ENCODE data around the gene USP48. TPM values are rescaled to one million over a fixed set of nuclear protein-coding genes. Genes with fewer than 3 reads are reported as not detected.

USP48 gene
- total RNA-seq, 1 donor from 2014 or later = 93.8 TPM

DNA sequence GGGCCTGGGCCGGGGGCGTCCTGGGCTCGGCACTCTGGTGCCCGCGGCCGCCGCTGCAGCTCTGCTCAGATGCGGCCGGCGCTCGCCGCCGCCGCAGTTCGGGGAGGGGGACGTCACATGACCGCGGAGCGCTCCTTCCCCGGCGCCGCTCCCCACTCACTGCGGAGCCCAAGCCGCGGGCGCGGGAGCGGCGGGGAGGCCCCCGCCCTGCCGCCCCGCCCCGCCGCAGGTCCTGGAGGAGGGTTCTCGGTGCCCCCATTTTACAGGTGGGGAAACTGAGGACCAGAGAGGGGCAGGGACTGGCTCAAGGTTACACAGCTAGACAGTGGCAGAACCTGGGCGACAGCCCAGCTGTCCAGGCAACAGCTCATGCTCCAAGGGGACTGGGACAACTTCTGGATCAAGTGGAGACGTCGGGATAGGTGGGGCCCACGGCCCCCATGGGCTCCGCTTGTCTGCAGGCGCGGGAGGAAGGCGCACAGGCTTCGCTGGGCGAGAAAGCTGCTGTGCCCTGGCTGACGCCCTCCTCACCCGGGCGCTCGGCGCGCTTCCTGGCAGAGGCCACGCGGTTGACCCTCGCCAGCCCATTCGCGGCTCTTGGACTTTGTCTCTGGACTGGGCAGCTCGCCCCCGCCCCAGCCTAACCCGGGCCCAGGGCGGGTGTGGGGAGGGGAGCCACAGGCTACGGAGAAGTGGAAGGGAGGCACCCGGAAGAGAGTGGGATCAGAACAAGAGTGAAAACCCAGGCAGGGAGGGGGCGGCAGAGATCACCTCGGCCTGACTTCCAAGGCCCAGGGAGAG, 113.5 kb downstream of the USP48 start, which contains the start of gene RAP1GAP:
RAP1GAP (minus strand) TSS at position 100 of the 801 bp plus-strand sequence. CDS start 49,325 bp downstream, outside the sequence.
- DNase-seq (ENCODE audit: low spot score) = no peak

DNA sequence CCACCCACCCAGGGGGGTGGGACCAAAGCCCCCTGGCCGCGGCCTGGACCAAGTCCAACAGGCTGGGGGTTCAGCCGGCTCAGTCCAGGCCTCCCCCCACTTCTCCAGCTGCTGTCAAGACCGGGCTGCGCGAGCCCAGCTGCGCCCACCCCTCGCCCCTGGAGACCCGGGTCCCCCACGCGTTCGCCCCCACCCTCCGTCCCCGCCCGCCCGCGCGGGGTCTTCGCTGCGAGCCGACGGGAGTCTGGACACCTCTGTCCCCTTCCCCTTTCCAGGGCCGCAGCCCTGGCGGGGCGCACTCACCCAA, 114.0 kb downstream of the USP48 start:
- DNase-seq (ENCODE audit: low spot score) = no peak

DNA sequence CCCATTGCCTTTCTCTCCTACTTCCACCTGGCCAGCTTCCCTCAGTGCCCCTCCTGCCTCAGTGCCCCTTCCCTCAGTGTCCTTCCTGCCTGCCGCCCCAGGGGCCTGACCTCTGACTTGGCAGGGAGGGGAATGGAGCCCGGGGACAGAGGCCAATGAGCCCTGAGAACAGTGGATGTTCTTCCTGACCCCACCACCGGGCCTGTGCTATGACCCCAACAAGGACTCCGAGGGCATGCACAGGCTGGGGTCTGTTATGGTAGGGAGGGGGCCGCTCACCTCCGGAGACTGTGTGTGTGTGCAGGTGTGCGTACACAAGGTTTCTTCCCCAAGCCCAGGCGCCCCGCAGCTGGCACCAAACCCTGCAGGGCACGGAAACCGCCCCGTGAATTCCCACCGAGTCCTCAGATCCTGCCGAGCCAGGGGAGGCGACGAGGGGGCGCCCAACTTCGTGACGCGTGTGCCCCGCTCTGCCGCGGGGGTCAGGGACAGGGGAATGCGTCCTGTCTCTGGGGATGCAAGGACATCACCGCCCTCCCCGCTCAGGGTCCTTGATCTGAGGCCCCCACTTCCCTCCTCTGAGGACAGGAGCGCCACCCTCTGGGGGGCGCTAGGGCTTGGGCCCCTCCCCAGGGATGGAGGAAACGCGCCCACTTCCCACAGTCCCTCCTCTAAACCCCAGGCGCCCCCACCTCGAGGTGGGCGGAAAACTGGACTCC, 114.6 kb downstream of the USP48 start:
- no peak for DNase-seq (ENCODE audit: low spot score)

DNA sequence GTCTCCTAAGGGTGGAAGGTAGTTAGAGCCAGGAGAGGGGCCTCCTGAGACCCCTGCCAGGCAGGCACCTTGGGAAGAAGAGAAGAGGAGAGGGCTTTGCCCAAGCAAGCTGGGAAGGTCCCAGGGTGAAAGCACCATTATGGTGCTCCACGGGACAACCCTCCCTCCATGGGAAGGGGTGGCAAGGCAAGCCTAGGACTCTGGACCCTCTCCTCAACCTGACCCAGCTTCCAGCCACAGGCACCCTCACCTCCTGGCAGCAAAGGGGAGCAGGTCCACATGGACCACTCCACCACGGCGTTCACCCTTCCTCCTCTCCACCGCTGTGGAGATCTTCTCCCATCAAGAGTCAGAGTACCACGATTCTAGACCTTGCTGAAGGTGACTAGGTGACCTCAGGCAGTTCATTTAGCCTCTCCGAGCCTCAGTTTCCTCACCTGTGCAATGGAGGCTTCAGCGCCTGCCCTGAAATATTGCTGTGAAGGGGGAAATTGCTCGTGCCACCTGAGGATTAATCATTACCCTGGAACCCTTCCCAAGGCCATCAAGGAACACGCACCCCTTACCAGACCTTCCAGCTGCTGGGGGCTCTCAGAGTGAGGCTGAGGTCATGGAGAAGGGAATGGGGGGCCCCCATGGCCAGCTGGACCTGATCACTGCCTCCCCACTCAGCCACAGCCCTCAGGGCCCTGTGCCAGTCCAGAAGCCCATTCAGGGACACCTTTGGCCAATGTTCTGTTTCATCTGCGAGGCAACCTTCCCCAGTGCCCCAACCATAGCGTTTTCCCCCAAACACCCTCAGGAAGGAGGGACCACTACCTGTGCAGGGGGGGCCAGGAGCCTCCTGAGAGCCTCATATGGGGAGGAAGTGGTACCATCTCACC, 115.4 kb downstream of the USP48 start:
- no peak for DNase-seq (ENCODE audit: low spot score)

DNA sequence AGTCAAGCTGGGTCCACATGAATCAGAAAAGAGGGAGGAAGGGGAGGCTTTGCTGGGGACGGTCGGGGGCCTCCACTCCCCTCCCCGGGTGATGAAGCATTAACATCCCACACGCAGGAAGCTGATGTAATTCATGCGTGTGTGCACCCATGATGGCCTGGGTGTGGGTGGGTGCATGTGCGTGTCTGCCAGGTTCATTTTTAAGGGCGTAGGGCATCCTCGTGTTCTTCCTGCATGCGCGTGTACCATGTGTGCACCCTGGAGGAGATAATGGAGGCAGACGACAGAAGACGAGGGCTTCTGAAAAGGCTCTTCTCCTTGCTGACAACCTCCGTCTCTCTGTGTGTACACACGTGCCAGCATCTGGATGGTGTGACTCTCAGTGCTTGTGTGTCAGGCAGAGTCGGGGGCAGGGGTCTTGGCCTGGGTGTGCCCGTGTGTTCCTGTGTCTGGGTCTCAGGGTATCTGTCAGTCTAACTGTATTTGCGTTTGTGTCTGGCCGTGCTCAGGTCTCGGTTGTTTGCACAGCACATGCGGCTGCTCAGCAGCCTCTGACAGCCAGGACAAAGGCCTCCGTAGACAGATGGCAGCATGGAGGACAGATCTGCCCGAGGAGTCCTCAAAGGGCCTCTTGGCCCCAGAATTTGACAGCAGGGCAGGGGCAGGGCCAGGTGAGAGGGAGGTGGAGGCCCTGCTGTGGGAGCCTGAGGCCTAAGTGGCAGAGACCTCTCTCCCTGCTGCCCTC, 116.2 kb downstream of the USP48 start:
- no peak for DNase-seq (ENCODE audit: low spot score)

DNA sequence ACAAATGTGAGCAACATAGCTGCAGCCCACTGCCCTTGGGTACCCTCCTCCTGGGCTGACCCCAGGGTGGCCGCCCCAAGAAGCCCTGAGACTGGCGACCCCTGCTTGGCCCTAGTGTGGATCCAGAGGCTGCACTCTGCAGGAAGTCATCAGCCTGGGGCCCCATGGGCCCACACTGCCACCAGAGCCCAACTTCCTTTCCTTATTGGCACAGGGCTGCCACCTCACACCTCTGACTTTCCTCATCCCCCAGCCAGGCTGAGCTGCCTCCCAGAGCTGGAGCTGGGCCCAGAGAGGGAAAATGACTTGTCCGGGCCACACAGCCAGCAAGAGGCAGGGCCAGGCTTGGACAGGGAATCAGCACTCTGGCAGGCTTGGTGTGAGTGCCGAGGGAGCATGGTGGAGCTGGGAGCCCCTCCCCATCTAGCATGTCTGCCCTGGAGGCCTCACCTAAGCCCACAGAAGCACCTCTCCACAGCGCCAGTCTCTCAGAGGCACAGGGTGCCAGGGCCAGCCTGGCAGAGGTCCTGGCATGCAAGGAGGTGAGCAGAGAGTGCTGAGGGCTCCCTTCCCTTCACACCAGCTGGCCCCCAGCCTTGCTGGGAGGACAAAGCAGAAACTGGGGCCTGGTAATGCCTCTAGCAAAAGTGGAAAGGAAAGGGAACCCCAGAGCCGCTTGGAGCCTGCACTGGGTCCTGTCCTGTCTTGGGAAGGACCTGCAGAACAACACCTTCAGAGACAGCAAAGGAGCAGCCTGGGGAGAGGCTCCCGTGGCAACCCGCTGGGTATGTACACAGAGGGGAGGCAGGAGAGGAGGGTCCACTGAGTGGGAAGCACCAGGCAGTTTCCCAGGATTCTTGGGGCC, 117.0 kb downstream of the USP48 start:
- DNase-seq (ENCODE audit: low spot score) = no peak

DNA sequence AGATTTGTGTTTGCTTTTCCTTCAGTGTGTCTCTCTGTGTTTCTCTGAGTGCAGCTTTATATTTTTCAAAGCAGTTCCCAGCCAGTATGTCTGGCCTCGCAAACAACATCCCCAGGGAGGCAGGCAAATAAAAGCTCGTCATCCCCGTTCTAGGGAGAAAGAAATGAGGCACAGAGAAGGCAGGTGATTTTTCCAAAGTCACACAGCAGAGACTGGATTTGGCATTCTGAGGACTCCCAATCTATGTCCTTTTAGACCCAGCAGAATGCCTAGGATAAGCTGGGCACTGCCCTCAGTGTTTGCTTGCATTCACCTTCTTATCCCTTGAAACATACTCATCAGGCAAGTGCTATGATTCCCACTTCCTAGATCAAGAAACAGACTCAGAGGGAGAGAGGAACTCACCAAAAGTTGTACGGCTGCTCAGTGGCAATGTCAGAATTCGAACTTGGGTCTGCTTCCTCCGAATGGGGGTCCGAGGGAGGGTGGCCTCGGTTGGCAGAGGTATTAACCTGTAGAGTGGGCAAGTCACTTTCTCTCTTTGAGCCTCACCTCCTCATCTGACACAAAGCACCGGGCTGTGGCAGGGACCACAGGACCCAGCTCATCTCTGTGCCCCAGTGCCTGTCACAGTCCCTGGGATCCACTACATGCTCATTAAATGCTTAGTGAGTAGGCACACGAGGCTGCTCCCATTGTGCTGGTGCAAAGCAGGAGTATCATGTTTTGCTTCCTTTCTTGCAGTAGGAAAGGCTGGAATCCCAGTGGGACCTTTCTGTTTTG, 118.0 kb downstream of the USP48 start:
- no peak for DNase-seq (ENCODE audit: low spot score)

DNA sequence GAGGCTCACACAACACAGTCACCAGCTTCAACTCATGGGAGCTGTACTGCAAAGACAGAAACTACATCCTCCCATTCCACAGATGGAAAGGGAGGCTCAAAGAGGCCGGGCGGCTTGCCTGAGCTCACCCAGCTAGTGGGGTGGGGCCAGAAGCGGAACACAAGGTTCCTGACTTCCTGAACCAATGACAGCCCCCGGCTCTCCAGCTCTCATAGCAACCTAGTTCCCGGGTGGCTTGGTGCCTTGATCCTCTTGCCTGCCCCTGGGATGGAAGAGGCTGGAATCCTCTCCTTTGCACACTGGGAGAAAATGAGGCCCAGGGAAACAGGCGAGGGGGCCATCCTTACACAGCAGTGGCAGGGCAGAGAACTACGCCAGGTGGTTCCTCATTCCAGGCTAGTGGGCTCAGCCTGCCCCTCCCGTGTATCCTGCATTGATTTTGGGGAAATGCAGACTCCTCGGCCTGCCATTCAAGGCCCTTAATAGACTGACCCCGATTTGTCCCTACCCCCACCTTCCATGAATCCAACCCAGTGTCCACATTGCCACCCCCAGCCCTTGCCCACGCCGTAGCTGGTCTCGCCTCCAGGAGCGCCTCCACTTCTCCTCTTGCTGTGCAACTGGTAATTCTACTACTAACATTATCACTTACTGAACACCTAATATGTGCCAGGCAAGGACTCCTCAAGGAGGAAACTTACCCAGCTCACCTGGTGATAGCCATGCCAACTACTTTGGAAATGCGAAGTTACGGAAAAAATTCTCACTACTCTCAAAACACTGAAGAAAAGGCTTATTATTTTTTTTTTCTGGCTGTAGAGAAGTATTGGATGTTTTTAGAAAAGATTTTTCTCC, 118.8 kb downstream of the USP48 start:
- DNase-seq (ENCODE audit: low spot score) = no peak

DNA sequence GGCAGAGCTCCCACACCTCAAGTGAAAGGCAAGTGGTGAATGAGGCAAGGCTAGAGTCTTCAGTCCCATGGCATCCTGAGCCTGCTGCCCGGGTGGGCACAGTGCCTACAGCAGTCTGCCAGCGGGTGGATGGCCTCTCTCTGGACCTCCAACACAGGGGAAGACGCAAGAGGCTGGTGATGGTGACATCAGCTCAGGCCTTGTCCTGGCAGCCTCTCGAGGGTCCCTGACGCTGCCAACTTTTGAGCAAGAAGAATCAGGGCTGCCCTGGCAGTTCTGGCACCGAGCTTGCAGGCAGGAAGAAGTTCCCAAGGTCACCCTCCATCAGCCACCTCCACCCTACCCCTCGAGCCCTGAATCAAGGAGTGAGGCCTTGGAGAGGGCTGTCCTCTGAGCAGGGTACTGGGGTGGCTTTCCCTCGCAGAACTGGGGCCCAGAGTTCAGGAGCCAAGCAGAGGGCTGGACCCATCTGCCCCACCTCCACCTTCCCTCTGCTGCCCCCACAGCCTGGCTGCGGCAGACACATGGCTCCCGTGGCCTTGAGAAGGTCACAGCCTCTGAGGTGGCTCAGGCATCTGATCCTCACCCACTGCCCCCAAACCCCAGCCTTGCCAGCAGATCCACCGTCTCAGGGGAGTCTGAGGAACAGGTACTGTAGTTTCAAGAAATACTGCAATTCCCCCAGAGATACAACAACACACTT, 119.5 kb downstream of the USP48 start:
- DNase-seq (ENCODE audit: low spot score) = no peak

DNA sequence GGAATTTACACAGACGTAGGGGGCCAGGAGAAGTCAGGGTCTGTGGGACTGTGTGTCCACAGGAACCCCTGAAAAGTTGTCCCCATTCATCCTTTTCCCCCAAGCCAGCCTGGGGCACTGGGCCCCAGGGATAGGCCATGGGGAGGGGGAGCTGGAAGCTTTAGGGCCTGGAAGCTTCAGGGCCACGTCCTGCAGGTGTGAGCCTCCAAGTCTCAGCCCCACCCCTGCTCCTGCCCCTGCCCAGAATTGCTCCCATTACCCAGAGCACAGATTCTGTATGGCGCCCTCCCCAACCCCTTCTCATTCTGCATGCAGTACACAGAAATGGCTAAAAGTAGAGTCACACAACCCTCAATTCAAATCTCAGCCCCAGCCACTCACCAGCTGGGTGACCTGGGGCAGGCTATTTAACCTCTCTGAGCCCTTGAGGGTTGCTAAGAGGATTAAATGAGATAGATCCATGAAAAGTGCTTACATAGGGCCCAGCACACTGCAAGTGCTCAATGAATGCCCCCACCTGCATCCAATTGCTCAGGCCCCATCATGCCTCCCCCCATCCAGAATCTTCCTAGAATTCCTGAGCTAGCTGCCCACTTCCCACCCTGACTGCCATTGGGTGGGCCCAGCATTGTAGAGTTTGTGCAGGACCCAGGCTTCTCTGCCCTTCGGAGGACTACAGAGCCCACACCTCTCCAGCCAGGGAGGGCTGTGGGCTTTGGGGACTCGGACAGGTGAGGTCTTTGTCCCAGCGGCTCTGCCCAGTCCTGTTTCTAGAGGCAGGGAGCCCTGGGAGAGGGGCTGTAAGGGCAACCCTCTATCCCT, 120.3 kb downstream of the USP48 start:
- no peak for DNase-seq (ENCODE audit: low spot score)

DNA sequence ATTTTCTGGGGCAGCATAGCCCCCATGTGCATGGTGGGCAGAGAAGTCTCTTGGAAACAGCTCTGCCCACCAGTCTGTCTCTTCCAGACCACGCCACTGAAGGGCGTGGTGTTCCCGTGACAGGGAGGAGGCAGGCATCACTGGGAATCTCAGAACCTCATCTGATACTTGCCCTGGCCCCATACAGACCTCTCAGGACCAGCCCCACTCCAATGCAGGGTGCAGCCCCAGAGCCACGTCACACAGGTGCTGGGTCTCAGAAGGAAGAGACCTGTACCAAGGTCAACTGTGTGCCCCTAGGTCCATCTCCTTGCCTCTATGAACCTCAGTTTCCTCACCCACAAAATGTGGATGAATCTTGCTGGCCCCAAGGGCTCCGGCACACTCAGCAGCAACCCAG, 121.1 kb downstream of the USP48 start:
- no peak for DNase-seq (ENCODE audit: low spot score)

DNA sequence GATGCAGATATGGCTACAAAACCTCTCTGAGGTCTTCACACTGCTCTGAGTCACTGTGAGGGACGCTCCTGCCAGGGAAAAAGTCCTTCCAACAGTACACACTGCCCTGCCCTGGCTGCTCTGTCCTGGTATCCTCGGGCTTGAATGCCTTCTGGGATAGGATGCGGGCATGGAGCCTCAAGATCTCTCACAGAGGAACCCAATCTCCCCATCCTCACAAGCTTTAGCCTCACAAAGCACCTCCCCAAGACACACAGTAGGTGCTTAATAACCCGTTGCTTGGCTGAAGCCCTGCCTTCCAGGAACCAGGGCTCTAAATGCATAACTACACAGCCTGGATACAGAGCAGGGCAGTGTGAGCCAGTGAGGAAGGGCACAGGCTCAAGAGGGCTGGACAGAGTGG, 123.0 kb downstream of the USP48 start:
- DNase-seq (ENCODE audit: low spot score) = no peak

DNA sequence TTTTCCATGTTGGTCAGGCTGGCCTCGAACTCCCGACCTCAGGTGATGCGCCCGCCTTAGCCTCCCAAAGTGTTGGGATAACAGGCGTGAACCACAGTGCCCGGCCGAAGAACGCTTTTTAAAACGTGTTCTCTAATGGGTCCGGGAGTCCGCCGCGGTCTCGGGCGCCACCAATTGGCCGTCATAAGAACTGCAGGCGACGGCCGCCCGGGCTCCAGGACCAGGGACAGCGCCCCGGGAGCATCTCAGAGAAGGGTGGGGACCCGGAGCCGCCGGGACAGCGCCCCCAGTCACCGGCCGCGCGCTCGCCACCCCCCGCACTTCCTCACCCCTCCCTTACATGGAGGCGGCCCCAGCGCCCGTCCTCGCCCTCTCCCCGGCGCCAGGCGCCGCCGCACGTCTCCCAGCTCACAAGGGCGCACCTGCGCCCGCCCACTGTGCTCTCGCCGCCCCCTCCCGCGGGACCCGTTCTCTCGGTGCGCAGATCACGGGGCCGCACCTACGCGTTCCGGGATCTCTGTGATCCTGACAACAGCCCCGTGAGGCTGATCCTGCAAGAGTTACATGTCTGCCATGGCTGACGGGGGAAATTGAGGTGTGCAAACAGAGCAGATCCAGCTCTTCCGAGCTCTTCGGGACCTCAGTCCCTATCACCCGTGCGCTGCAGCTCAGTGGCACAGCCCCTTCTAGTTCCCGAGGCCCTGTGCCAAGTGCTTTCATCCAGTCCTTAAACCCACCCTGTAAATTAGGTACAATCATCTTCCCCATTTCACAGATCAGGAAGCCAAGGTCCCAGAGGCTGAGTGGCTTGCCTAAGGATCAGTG, 123.6 kb downstream of the USP48 start:
- DNase-seq (ENCODE audit: low spot score) = peak; percentile 85

DNA sequence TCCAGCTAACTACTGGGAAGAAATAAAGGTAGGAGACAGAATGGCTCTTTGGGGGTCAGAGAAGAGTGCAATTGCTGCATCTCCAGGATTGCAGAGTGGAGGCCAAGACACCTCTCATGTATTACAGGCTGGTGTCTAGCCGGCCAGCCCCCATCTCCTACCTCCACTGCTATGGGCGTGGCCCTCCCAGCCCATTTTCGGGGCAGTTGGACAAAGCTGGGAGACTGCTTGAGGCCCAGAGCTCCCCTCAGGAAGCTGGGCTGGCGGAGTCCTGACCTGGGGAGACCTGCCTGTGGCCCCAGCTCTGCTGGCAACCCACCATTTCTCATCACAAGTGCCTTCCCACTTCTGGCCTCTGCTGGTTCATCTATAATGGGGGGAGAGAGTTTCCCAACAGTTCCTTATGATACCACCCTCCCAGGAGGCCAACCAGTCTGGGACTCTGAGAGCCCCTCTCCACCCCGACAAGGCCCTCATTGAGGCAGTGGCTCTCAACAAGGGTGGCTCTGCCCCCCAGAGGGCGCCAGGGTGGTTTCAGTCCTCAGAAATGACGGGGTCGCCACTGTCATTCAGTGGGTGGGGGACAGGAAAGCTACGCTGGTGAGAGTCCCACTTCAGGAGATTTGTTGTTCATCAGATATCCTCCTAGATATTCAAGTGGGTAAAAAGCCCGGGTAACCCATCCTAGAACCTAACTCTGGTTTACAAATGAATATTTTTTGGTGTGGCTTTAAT, 125.3 kb downstream of the USP48 start:
- no peak for DNase-seq (ENCODE audit: low spot score)

DNA sequence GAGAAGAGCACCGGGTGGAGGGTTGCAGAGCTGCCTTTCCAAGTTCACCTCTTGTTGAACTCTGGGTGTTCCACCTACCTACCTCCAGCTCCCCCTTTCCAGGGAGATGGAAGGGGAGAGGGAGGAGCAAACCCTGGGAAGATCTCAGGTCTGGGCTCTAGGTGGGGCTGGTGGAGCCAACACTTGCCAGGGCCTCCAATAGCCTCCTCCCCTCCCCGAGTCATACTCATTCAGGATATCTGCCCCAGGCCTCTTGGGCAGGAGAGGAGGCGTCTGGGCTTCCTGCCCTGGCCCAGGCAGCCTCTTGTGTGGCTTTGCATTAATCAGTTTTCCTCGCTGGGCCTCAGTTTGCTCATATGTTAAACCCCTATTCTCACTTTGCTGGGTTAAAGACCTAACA, 127.2 kb downstream of the USP48 start:
- DNase-seq (ENCODE audit: low spot score) = no peak

DNA sequence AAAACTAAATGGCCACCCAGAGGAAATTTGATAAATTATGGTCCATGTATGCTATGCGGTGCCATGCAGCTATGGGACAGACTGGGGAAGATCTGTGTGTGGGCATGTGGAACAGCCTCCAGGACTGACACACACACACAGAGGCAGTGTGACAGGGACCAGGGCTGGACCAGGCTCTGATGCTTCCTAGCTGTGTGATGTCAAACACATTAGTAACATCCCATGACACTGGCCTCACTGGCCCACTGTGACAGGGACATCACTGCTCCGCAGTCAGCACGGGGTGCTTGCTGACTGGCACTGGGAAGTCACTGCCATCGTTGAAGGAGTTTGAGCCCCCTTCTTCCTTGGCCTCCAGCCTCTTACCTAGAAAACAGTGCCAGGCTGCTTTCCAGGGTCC, 127.7 kb downstream of the USP48 start:
- no peak for DNase-seq (ENCODE audit: low spot score)

Measured in ureter (tissue), 1 donor.